8988T (cell line): ENCODE data around the gene G0S2.

Source experiments
- DNase-seq: peaks from one replicate; pipeline ENCODE4 v3.0.0; 2011

The G0S2 gene

GRCh38 chr1:209721323-209721722 lies 46.1 kb downstream of the G0S2 start:
- no peak for DNase-seq

GRCh38 chr1:209723265-209723664 lies 48.1 kb downstream of the G0S2 start:
- DNase-seq: no peak

- DNase-seq: no peak
Measured at GRCh38 chr1:209723756-209724693, 48.8 kb downstream of the G0S2 start.
